ENCODE results near the gene ARID1B.

DNA sequence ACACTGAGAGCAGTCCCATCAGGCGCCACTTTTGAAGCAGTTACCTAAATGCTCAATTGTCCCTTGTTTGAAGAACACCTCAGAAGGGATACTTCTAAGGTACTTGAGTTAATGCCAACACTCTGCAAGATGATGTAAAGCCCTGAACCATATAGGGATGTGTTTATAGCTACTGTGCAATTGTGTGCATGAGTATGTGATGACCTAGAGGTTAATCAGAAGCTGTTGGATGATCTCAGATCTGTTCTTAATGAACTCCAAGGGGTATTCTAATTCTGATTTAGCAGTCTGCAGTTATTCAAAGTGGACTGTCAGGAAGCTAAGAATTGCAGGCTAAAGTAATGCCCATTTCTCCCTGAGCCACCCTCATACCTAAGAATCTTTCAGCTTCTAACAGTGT lies 387.8 kb downstream of the ARID1B start:
- TF ChIP-seq, protein P1, sequence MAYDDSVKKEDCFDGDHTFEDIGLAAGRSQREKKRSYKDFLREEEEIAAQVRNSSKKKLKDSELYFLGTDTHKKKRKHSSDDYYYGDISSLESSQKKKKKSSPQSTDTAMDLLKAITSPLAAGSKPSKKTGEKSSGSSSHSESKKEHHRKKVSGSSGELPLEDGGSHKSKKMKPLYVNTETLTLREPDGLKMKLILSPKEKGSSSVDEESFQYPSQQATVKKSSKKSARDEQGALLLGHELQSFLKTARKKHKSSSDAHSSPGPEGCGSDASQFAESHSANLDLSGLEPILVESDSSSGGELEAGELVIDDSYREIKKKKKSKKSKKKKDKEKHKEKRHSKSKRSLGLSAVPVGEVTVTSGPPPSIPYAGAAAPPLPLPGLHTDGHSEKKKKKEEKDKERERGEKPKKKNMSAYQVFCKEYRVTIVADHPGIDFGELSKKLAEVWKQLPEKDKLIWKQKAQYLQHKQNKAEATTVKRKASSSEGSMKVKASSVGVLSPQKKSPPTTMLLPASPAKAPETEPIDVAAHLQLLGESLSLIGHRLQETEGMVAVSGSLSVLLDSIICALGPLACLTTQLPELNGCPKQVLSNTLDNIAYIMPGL (CRISPR knock-in tag; IDR thresholded peaks at IDR 0.05), result no peak
- TF ChIP-seq, protein P2, sequence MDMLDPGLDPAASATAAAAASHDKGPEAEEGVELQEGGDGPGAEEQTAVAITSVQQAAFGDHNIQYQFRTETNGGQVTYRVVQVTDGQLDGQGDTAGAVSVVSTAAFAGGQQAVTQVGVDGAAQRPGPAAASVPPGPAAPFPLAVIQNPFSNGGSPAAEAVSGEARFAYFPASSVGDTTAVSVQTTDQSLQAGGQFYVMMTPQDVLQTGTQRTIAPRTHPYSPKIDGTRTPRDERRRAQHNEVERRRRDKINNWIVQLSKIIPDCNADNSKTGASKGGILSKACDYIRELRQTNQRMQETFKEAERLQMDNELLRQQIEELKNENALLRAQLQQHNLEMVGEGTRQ (CRISPR knock-in tag; IDR thresholded peaks at IDR 0.05), result no peak
- TF ChIP-seq POLR2A (conservative IDR thresholded peaks at IDR 0.05) (no peak), EP300 (IDR thresholded peaks at IDR 0.05; ENCODE audit: low read length) (no peak), ATF1 (CRISPR knock-in tag; IDR thresholded peaks at IDR 0.05) (no peak), ATF1 (tag; IDR thresholded peaks at IDR 0.05) (no peak), HDAC6 (IDR thresholded peaks at IDR 0.05; ENCODE audit: low read depth, low read length) (no peak), ETV5 (CRISPR knock-in tag; IDR thresholded peaks at IDR 0.05; ENCODE audit: low read depth) (no peak)
